ENCODE measurements around the gene CLHC1.
"Not testable (repeated sequence)": the region's sequence is repeated elsewhere in the genome, so short reads cannot be mapped to it uniquely, and the experiment has no call there.

CLHC1 gene

DNA sequence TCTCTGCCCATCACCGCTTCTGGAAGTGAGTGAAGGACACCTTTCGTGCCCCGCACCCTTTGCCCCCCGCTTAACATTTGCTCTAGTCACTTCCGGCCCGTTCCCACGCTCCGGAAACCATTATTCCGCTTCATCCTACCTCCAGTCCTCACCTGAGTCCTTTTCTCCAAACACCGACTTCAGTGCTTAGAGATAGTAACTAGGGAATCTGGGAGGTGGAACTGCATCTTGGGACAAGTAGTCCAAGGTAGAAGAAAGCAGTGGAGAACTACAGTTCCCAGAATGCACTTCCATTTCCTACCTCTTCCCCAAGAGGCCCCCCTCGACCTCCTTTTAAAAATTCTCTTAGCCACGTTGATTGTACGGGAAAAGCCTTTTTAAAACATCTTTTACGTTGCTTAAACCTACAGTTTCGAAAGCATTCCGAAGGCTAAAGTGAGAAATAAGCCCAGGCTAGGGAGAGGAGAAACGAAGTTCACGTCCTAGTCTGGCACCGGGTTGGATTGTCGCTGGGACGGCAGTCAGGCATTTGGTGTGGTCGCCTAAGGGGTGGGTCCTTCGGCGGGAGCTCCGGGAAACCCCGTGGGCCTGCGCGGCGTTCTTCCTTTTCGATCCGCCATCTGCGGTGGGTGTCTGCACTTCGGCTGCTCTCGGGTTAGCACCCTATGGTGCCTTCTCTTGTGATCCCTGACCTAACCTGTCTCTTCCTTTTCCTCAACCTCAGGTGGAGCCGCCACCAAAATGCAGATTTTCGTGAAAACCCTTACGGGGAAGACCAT lies at the start of gene CLHC1, which contains the start of gene RPS27A:
CLHC1 (minus strand) TSS at position 210 of the 779 bp plus-strand sequence. CDS start 9,882 bp downstream, outside the sequence.
RPS27A (plus strand) TSS at position 605 of the 779 bp plus-strand sequence; CDS start at position 742, 137 bp downstream.
- peaks cover 37% of the 10 kb centered on the region for H3K36me3 ChIP-seq (ENCODE audit: insufficient read depth, low read length)
- H3K27ac ChIP-seq (ENCODE audit: low read depth, low read length) = peak within 1 kb of the TSS; percentile 96
- peak within 1 kb of the TSS; percentile 97 for H3K4me3 ChIP-seq (ENCODE audit: low read depth, low read length)
- H3K79me2 ChIP-seq (ENCODE audit: control insufficient read depth, insufficient read depth, low read length, unreplicated experiment) = peaks cover 62% of the 10 kb centered on the region
- H2AFZ ChIP-seq (ENCODE audit: low read length, unreplicated experiment) = peak within 1 kb of the TSS; percentile 89
- H3K27me3 ChIP-seq (ENCODE audit: insufficient read depth, low read length) = no peaks in the 10 kb centered on the region
- H3K4me1 ChIP-seq (ENCODE audit: control insufficient read depth, insufficient read depth, low read length, unreplicated experiment) = peaks cover 33% of the 10 kb centered on the region

GRCh38 chr2:55280851-55281546 lies 48.9 kb upstream of the CLHC1 start:
- H3K27me3 ChIP-seq (ENCODE audit: insufficient read depth, low read length); H3K27ac ChIP-seq (ENCODE audit: low read depth, low read length); H3K4me3 ChIP-seq (ENCODE audit: low read depth, low read length); H3K36me3 ChIP-seq (ENCODE audit: insufficient read depth, low read length); H3K4me1 ChIP-seq (ENCODE audit: control insufficient read depth, insufficient read depth, low read length, unreplicated experiment); H2AFZ ChIP-seq (ENCODE audit: low read length, unreplicated experiment); H3K79me2 ChIP-seq (ENCODE audit: control insufficient read depth, insufficient read depth, low read length, unreplicated experiment): not testable (repeated sequence)

DNA sequence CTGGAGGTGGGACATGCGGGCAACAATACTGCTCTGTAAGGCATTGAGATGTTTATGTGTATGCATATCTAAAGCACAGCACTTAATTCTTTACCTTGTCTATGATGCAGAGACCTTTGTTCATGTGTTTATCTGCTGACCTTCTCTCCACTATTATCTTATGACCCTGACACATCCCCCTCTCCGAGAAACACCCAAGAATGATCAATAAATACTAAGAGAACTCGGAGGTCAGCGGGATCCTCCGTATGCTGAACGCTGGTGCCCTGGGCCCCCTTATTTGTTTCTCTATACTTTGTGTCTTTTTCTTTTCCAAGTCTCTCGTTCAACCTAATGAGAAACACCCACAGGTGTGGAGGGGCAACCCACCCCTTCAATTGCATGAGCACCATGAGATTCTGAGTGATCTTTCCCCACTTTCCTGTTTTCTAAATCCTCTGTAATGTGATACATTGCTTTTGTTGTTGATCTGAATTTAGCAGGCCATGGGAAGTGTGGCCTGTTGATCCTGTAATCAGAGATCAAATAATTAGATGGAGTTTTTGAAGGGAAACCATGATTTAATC lies 47.8 kb upstream of the CLHC1 start:
- H3K27ac ChIP-seq (ENCODE audit: low read depth, low read length); H3K4me3 ChIP-seq (ENCODE audit: low read depth, low read length): not testable (repeated sequence)

GRCh38 chr2:55279214-55279835 lies 47.2 kb upstream of the CLHC1 start:
- H2AFZ ChIP-seq (ENCODE audit: low read length, unreplicated experiment); H3K27ac ChIP-seq (ENCODE audit: low read depth, low read length); H3K79me2 ChIP-seq (ENCODE audit: control insufficient read depth, insufficient read depth, low read length, unreplicated experiment); H3K36me3 ChIP-seq (ENCODE audit: insufficient read depth, low read length); H3K4me3 ChIP-seq (ENCODE audit: low read depth, low read length); H3K4me1 ChIP-seq (ENCODE audit: control insufficient read depth, insufficient read depth, low read length, unreplicated experiment); H3K27me3 ChIP-seq (ENCODE audit: insufficient read depth, low read length): not testable (repeated sequence)

More for the DNA sequence above, 47.8 kb upstream of the CLHC1 start:
- not testable (repeated sequence) for H3K27me3 ChIP-seq (ENCODE audit: insufficient read depth, low read length); H2AFZ ChIP-seq (ENCODE audit: low read length, unreplicated experiment); H3K4me1 ChIP-seq (ENCODE audit: control insufficient read depth, insufficient read depth, low read length, unreplicated experiment); H3K36me3 ChIP-seq (ENCODE audit: insufficient read depth, low read length); H3K79me2 ChIP-seq (ENCODE audit: control insufficient read depth, insufficient read depth, low read length, unreplicated experiment)

DNA sequence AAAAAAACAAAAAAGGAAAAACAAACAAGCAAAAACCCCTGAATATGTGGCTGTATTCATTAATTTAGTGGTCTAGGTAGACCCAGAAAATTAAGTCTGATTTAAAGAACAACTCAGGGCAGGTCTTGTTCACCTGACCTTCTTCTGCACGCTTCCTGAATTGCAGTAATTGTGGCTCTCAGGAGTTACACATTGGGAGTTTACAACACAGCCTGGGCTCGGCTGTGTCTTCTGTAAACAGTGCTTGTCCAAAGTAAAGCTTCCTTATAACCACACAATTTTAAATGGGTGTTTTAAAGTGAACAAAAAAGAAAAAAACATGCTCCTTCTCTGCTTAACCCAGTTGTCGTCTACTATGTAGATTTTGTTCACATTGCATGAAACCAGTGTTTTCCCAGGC lies 45.2 kb upstream of the CLHC1 start:
- no peak overlapping the region for H2AFZ ChIP-seq (ENCODE audit: low read length, unreplicated experiment)
- H3K27me3 ChIP-seq (ENCODE audit: insufficient read depth, low read length) = no peaks in the 10 kb centered on the region
- H3K4me3 ChIP-seq (ENCODE audit: low read depth, low read length) = no peak overlapping the region
- no peak overlapping the region for H3K27ac ChIP-seq (ENCODE audit: low read depth, low read length)
- no peaks in the 10 kb centered on the region for H3K36me3 ChIP-seq (ENCODE audit: insufficient read depth, low read length)
- no peaks in the 10 kb centered on the region for H3K4me1 ChIP-seq (ENCODE audit: control insufficient read depth, insufficient read depth, low read length, unreplicated experiment)
- H3K79me2 ChIP-seq (ENCODE audit: control insufficient read depth, insufficient read depth, low read length, unreplicated experiment) = no peaks in the 10 kb centered on the region

DNA sequence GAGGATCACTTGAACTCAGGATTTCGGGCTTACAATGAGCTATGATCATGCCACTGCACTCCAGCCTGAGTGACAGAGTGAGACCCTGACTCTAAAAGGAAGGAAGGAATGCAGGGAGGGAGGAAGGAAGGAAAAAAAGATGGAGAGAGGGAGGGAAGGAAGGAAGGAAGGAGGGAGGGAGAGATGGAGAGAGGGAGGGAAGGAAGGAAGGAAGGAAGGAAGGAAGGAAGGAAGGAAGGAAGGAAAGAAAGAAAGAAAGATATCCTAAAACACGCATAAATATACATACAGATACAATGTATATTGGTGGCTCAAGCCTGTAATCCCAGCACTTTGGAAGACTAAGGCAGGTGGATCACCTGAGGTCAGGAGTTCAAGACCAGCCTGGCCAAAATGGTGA lies 42.3 kb upstream of the CLHC1 start:
- not testable (repeated sequence) for H3K27ac ChIP-seq (ENCODE audit: low read depth, low read length); H2AFZ ChIP-seq (ENCODE audit: low read length, unreplicated experiment); H3K4me1 ChIP-seq (ENCODE audit: control insufficient read depth, insufficient read depth, low read length, unreplicated experiment); H3K27me3 ChIP-seq (ENCODE audit: insufficient read depth, low read length); H3K79me2 ChIP-seq (ENCODE audit: control insufficient read depth, insufficient read depth, low read length, unreplicated experiment); H3K4me3 ChIP-seq (ENCODE audit: low read depth, low read length); H3K36me3 ChIP-seq (ENCODE audit: insufficient read depth, low read length)

GRCh38 chr2:55269645-55269990 lies 37.5 kb upstream of the CLHC1 start:
- peak overlapping the region; percentile 84 for H3K4me3 ChIP-seq (ENCODE audit: low read depth, low read length)
- no peaks in the 10 kb centered on the region for H3K36me3 ChIP-seq (ENCODE audit: insufficient read depth, low read length)
- H3K4me1 ChIP-seq (ENCODE audit: control insufficient read depth, insufficient read depth, low read length, unreplicated experiment) = peaks cover 7% of the 10 kb centered on the region
- H3K79me2 ChIP-seq (ENCODE audit: control insufficient read depth, insufficient read depth, low read length, unreplicated experiment) = peaks cover 8% of the 10 kb centered on the region
- peak overlapping the region; percentile 38 for H3K27ac ChIP-seq (ENCODE audit: low read depth, low read length)
- H2AFZ ChIP-seq (ENCODE audit: low read length, unreplicated experiment) = peak overlapping the region; percentile 80
- H3K27me3 ChIP-seq (ENCODE audit: insufficient read depth, low read length) = no peaks in the 10 kb centered on the region

DNA sequence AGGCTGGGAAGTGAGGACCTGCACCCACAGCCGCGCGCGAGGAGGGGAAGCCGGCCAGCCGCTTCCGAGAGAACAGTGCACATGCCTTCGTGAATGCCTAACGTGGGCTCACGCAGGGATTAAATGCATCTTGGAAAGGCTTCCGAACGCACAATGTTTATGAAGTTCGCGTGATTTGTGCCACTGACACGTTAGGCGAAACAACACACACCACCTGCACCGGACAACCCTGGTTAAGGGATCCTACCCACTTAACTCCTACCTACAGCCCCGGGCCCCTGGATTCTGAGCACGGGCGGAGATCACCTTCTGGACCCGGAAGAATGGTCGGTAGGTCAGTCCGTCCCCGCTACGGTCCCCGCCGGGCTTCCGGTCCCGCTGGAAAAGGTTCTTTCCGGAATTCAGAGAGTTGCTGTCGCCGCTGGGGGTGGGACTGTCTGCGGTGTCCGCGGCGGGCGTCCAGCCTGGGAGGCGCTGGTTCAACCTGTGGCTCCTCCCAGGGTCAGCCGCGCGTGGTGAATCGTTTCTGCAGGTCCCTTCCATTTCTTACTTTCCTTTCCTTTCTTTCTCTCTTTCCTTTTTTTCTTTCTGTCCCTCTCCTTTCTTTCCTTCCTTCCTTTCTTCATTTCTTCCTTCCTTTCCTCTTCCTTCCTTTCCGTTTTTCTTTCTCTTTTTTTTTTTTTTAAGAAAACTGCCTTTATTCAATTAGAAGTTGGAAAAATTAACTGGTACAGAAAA lies 37.0 kb upstream of the CLHC1 start, which contains the start of gene MTIF2:
MTIF2 (minus strand) TSS at position 325 of the 738 bp plus-strand sequence. CDS start 5,373 bp downstream, outside the sequence.
- Histone ChIP-seq H3K79me2 (ENCODE audit: control insufficient read depth, insufficient read depth, low read length, unreplicated experiment) (peaks cover 8% of the 10 kb centered on the region), H3K36me3 (ENCODE audit: insufficient read depth, low read length) (0 out of 2 replicates have a peak, but pooled peaks cover under 1% of the 10 kb centered on the region), H3K4me1 (ENCODE audit: control insufficient read depth, insufficient read depth, low read length, unreplicated experiment) (peaks cover 7% of the 10 kb centered on the region), H2AFZ (ENCODE audit: low read length, unreplicated experiment) (peak within 1 kb of the TSS; percentile 80), H3K4me3 (ENCODE audit: low read depth, low read length) (peak within 1 kb of the TSS; percentile 84), H3K27ac (ENCODE audit: low read depth, low read length) (peak within 1 kb of the TSS; percentile 38), H3K27me3 (ENCODE audit: insufficient read depth, low read length) (no peaks in the 10 kb centered on the region)

DNA sequence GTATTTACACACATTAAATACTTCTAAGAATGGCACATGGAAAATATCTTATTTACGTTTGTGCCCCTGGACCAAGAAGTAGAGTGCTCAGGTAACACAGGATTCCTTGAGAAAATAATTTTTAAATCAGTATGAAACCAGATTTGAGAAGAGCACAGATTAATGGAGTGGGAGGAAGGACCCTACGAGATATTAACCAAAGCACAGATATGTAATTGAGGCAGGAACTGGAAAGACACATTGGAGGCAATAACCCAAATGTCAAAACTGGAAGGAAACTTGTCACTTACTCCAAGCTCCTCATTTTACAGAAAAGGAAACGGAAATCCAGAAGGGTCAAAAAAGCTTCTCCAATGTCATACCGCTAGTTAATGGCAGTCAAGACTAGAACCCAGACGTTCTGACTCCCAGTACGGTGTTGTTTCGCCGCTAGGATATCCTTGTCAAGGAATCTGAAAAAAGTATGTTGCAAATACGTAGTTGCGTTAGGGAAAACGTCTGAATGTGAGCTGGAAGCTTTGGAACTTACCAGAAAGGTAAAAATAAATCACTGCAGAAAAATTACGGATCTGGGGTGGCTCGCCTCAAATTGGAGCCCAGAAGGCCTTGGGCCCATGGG lies 36.3 kb upstream of the CLHC1 start:
- Histone ChIP-seq H3K79me2 (ENCODE audit: control insufficient read depth, insufficient read depth, low read length, unreplicated experiment) (peaks cover 8% of the 10 kb centered on the region), H2AFZ (ENCODE audit: low read length, unreplicated experiment) (peak overlapping the region; percentile 58), H3K36me3 (ENCODE audit: insufficient read depth, low read length) (0 out of 2 replicates have a peak, but pooled peaks cover 7% of the 10 kb centered on the region), H3K27me3 (ENCODE audit: insufficient read depth, low read length) (no peaks in the 10 kb centered on the region), H3K27ac (ENCODE audit: low read depth, low read length) (peak overlapping the region; percentile 27; the same call in 1 of the 2 replicates), H3K4me1 (ENCODE audit: control insufficient read depth, insufficient read depth, low read length, unreplicated experiment) (peaks cover 7% of the 10 kb centered on the region), H3K4me3 (ENCODE audit: low read depth, low read length) (peak overlapping the region; percentile 84)
